Measurements from ENCODE around the gene CTDNEP1. TPM values are rescaled to one million over a fixed set of nuclear protein-coding genes. Genes with fewer than 3 reads are reported as not detected.

CTDNEP1 gene
- total RNA-seq, 2 donors from 2014 or later: 51.3 to 51.7 TPM

DNA sequence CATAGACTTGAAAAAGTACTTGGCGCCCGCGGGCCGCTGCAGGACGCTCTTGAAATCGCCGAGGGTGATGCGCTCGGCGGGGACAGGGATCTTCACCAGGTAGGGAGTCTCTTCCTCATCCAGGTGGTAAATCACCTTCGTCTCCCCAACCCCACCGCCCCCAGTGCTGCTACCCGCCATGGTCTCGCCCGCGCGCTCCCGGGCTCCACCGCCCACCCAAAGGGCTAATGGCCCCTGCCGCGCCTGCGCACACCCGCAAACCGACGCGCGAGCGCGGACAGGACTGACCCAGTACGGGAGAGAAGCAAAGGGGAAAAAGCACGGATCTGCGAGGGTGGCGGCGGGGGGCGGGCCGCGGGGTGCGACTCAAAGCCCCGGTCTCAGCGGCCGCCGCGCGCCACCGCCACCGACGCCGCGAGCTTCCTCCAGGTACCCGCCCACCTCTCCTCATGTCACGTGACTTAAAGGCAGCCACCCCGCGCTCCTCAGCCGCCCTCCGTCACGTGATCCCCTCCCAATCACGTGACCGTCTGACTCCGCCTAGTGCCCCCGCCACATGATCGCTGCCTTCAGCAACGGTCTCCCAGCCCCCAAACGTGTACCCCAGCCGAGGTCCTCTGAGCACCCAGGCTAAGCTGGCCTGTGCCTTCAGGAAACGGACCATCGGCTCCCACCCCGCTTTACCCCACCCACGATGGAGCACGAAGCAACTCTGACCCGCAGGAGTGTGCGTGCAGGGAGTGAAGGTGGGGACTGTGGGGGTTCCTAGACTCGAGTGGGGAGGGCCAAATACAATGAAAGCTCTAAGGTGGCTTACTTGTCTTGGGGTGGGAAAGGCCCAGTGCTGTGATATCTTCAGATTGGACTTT lies 17.2 kb downstream of the CTDNEP1 start, which contains the start of gene DVL2:
Gene DVL2 (minus strand): TSS at position 435 of the 869 bp plus-strand sequence. CDS start 255 bp downstream, at position 180.
- peak; percentile 62 for ATAC-seq (ENCODE audit: insufficient number of reproducible peaks, low FRiP score, low read depth)
- H3K27ac ChIP-seq: peak within 1 kb of the TSS; percentile 58
- no peaks in the 10 kb centered on the region for H3K27me3 ChIP-seq (replicated peaks; ENCODE audit: insufficient read depth)
- DNase-seq (ENCODE audit: low spot score): peak; percentile 87
- H3K4me3 ChIP-seq: peak within 1 kb of the TSS; percentile 82
- peaks cover 18 to 35% of the 10 kb centered on the region in 2 donors for H3K4me1 ChIP-seq (ENCODE audit: control insufficient read depth in 1 of 2, low read depth in 2 of 2)
- H3K9me3 ChIP-seq: no peaks in the 10 kb centered on the region
- H3K36me3 ChIP-seq: peaks cover 16% of the 10 kb centered on the region
- TF ChIP-seq, protein P1, sequence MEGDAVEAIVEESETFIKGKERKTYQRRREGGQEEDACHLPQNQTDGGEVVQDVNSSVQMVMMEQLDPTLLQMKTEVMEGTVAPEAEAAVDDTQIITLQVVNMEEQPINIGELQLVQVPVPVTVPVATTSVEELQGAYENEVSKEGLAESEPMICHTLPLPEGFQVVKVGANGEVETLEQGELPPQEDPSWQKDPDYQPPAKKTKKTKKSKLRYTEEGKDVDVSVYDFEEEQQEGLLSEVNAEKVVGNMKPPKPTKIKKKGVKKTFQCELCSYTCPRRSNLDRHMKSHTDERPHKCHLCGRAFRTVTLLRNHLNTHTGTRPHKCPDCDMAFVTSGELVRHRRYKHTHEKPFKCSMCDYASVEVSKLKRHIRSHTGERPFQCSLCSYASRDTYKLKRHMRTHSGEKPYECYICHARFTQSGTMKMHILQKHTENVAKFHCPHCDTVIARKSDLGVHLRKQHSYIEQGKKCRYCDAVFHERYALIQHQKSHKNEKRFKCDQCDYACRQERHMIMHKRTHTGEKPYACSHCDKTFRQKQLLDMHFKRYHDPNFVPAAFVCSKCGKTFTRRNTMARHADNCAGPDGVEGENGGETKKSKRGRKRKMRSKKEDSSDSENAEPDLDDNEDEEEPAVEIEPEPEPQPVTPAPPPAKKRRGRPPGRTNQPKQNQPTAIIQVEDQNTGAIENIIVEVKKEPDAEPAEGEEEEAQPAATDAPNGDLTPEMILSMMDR (IDR thresholded peaks at IDR 0.05): no peak

DNA sequence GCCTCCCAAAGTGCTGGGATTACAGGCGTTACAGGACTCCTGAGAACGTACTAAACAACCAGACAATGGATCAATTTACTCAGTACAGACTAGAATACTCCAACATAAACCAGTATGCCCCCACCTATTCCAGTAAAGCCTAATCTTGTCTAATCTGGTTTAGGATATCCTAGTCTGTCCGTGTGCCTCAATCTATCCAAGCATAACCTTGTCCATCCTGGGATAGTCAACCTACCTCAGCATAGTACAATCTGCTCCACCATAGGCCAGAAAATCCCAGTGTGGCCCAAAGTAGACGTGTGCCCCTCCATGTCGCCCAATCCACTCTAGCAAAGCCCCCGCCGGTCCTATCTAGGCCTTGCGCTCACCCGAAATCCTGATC lies 17.8 kb downstream of the CTDNEP1 start:
- Histone ChIP-seq H3K36me3 (peaks cover 22% of the 10 kb centered on the region), H3K9me3 (no peaks in the 10 kb centered on the region), H3K27me3 (replicated peaks; ENCODE audit: insufficient read depth) (no peaks in the 10 kb centered on the region), H3K4me1 (ENCODE audit: control insufficient read depth in 1 of 2, low read depth in 2 of 2) (peaks cover 18 to 35% of the 10 kb centered on the region in 2 donors), H3K4me3 (peak overlapping the region; percentile 82), H3K27ac (peak overlapping the region; percentile 58)
- TF ChIP-seq, protein P1 (IDR thresholded peaks at IDR 0.05): no peak
- no peak for DNase-seq (ENCODE audit: low spot score)
- no peak for ATAC-seq (ENCODE audit: insufficient number of reproducible peaks, low FRiP score, low read depth)

DNA sequence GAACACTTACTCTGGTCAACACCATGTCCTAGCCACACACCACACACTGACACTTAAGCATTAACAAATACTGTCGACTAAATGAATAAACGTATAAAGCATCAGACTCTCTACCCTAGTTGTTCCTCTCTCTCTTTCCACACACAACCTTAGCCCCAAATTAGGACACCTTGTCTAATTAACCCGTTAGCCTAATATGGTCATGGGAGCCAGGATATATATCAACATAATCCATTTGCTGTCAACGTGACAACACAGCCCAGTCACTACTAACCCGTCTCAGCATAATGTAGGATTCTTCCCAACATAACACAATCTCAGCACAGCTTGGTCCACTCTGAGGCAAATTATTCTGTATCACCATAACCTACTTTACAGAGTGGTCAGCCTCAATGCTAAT lies 19.4 kb downstream of the CTDNEP1 start:
- Histone ChIP-seq H3K27ac (no peak overlapping the region), H3K9me3 (no peaks in the 10 kb centered on the region), H3K4me3 (no peak overlapping the region), H3K27me3 (replicated peaks; ENCODE audit: insufficient read depth) (no peaks in the 10 kb centered on the region), H3K4me1 (ENCODE audit: control insufficient read depth in 1 of 2, low read depth in 2 of 2) (peaks cover 14 to 29% of the 10 kb centered on the region in 2 donors), H3K36me3 (peaks cover 35% of the 10 kb centered on the region)
- TF ChIP-seq, protein P1 (IDR thresholded peaks at IDR 0.05): no peak
- ATAC-seq (ENCODE audit: insufficient number of reproducible peaks, low FRiP score, low read depth) (no peak), DNase-seq (ENCODE audit: low spot score) (no peak)

DNA sequence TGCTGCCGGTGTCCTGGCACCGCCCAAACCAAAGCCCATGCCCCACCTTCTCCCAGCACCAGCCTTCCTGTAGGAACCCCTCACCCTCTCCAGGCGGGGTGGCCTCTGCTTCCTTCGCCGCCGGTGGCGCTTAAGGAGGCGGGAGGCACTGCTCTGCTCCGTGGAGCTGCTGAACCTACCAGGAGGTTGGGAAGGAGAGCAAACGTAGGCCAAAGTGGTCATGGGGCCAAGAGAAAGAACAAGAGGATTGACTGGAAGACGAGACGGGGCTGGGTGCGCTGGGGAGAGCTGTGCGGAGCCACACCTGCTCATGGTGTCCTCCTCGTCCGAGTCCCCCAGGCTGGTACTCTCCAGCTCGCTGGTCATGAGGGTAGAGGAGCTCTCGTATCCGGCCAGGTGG lies 22.0 kb downstream of the CTDNEP1 start:
- peaks cover 54% of the 10 kb centered on the region for H3K36me3 ChIP-seq
- no peak for ATAC-seq (ENCODE audit: insufficient number of reproducible peaks, low FRiP score, low read depth)
- peaks cover 10 to 24% of the 10 kb centered on the region in 2 donors for H3K4me1 ChIP-seq (ENCODE audit: control insufficient read depth in 1 of 2, low read depth in 2 of 2)
- no peak overlapping the region for H3K27ac ChIP-seq
- H3K27me3 ChIP-seq (replicated peaks; ENCODE audit: insufficient read depth): no peaks in the 10 kb centered on the region
- DNase-seq (ENCODE audit: low spot score): no peak
- no peaks in the 10 kb centered on the region for H3K9me3 ChIP-seq
- TF ChIP-seq, protein P1 (IDR thresholded peaks at IDR 0.05): no peak
- H3K4me3 ChIP-seq: no peak overlapping the region

DNA sequence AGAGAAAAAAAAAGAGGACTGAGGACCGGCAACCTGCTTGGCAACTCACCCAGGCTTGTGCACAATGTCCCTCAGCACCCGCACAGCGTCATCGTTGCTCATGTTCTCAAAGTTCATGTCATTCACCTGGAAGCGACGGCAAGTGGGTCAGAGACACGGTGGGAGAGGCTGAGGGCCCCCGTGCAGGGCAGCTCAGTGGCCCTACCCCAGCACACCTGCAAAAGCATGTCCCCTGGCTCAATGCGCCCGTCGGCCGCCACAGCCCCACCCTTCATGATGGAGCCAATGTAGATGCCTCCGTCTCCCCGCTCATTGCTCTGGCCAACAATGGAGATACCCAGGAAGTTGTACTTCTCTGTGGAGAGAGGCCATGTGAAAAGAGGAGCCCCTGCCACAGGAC lies 22.6 kb downstream of the CTDNEP1 start:
- Histone ChIP-seq H3K27ac (no peak overlapping the region), H3K4me3 (no peak overlapping the region)

More for the DNA sequence above, 22.6 kb downstream of the CTDNEP1 start:
- H3K9me3 ChIP-seq: no peaks in the 10 kb centered on the region
- no peak for ATAC-seq (ENCODE audit: insufficient number of reproducible peaks, low FRiP score, low read depth)
- DNase-seq (ENCODE audit: low spot score): no peak
- no peaks in the 10 kb centered on the region for H3K27me3 ChIP-seq (replicated peaks; ENCODE audit: insufficient read depth)
- H3K36me3 ChIP-seq: peaks cover 54% of the 10 kb centered on the region
- TF ChIP-seq, protein P1 (IDR thresholded peaks at IDR 0.05): no peak
- H3K4me1 ChIP-seq (ENCODE audit: control insufficient read depth in 1 of 2, low read depth in 2 of 2): peaks cover 10 to 24% of the 10 kb centered on the region in 2 donors
